ENCODE results near the gene TMEM273. TPM values are rescaled to one million over a fixed set of nuclear protein-coding genes. Genes with fewer than 3 reads are reported as not detected.

Gene TMEM273
- total RNA-seq, 1 experiment from 2014 or later: 0.09 TPM

DNA sequence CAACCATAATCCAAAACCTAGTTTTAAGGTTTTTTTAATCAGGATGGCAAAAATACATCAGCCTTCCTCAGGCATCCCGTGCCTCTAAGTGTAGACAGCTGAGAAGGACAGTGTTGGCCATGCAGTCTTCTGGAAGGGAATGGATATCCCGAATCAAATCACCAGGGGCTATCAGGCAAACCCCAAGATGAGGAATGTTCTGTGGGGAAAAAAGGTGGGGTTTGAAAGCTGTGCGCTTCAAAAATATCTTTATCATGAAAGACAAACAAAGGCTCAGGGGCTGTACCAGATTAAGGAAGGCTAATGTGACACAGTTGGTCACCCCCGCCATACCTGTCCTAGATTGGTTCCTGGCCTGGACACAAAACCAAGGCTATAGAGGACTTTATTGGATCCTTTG lies 5.4 kb downstream of the TMEM273 start:
- Mint-ChIP-seq H3K27ac (no peak overlapping the region), H3K4me3 (no peak overlapping the region), H3K36me3 (no peaks in the 10 kb centered on the region), H3K9me3 (no peaks in the 10 kb centered on the region), H3K27me3 (ENCODE audit: low read depth) (no peaks in the 10 kb centered on the region), H3K4me1 (0 out of 2 replicates have a peak, but pooled peaks cover 4% of the 10 kb centered on the region)
- TF ChIP-seq SMAD4 (CRISPR knock-in tag; IDR thresholded peaks at IDR 0.05) (no peak), MYBL2 (CRISPR knock-in tag; IDR thresholded peaks at IDR 0.05) (no peak), ZNF425 (CRISPR knock-in tag; conservative IDR thresholded peaks at IDR 0.05) (no peak), ZNF121 (CRISPR knock-in tag; IDR thresholded peaks at IDR 0.05) (no peak), PRRX2 (CRISPR knock-in tag; IDR thresholded peaks at IDR 0.05) (no peak), IRF2 (CRISPR knock-in tag; IDR thresholded peaks at IDR 0.05; ENCODE audit: borderline replicate concordance, low read depth) (no peak), CREM (CRISPR knock-in tag; IDR thresholded peaks at IDR 0.05) (no peak), SOX15 (CRISPR knock-in tag; IDR thresholded peaks at IDR 0.05) (no peak)
- TF ChIP-seq, protein P1, sequence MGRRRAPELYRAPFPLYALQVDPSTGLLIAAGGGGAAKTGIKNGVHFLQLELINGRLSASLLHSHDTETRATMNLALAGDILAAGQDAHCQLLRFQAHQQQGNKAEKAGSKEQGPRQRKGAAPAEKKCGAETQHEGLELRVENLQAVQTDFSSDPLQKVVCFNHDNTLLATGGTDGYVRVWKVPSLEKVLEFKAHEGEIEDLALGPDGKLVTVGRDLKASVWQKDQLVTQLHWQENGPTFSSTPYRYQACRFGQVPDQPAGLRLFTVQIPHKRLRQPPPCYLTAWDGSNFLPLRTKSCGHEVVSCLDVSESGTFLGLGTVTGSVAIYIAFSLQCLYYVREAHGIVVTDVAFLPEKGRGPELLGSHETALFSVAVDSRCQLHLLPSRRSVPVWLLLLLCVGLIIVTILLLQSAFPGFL (CRISPR knock-in tag; IDR thresholded peaks at IDR 0.05; ENCODE audit: borderline replicate concordance): no peak
- TF ChIP-seq, protein P2, sequence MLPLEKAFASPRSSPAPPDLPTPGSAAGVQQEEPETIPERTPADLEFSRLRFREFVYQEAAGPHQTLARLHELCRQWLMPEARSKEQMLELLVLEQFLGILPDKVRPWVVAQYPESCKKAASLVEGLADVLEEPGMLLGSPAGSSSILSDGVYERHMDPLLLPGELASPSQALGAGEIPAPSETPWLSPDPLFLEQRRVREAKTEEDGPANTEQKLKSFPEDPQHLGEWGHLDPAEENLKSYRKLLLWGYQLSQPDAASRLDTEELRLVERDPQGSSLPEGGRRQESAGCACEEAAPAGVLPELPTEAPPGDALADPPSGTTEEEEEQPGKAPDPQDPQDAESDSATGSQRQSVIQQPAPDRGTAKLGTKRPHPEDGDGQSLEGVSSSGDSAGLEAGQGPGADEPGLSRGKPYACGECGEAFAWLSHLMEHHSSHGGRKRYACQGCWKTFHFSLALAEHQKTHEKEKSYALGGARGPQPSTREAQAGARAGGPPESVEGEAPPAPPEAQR (CRISPR knock-in tag; IDR thresholded peaks at IDR 0.05): no peak
- TF ChIP-seq, protein P3, sequence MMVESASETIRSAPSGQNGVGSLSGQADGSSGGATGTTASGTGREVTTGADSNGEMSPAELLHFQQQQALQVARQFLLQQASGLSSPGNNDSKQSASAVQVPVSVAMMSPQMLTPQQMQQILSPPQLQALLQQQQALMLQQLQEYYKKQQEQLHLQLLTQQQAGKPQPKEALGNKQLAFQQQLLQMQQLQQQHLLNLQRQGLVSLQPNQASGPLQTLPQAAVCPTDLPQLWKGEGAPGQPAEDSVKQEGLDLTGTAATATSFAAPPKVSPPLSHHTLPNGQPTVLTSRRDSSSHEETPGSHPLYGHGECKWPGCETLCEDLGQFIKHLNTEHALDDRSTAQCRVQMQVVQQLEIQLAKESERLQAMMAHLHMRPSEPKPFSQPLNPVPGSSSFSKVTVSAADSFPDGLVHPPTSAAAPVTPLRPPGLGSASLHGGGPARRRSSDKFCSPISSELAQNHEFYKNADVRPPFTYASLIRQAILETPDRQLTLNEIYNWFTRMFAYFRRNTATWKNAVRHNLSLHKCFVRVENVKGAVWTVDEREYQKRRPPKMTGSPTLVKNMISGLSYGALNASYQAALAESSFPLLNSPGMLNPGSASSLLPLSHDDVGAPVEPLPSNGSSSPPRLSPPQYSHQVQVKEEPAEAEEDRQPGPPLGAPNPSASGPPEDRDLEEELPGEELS (CRISPR knock-in tag; IDR thresholded peaks at IDR 0.05): no peak
- DNase-seq (ENCODE audit: low spot score) (no peak), ATAC-seq (no peak)
- ChIA-PET CTCF (no interaction called here), POLR2A (no interaction called here)

DNA sequence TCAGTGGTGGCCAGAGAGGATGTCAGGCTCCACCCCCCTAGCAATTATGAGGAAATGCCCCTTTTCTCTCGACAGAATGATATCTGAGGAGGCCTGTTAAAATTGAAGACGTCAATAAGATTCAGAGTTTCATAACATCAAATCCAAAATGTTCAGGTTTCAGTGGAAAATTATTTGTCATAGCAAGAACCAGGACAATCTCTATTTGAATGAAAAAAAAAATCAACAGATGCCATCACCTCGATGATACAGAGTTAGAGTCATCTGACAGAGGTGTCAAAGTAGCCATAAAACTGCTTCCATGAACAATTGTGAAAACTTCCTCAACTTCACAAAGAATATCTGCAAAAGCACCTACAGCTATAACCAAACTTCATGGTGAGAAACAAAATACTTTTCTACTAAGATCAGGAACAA lies 7.7 kb downstream of the TMEM273 start:
- no peak overlapping the region for H3K27ac Mint-ChIP-seq
- CTCF ChIA-PET: no interaction called here
- POLR2A ChIA-PET: no interaction called here

More for the DNA sequence above, 7.7 kb downstream of the TMEM273 start:
- Mint-ChIP-seq H3K4me1 (0 out of 2 replicates have a peak, but pooled peaks cover 4% of the 10 kb centered on the region), H3K27me3 (ENCODE audit: low read depth) (no peaks in the 10 kb centered on the region), H3K4me3 (no peak overlapping the region), H3K36me3 (no peaks in the 10 kb centered on the region), H3K9me3 (no peaks in the 10 kb centered on the region)
- DNase-seq (ENCODE audit: low spot score) (no peak), ATAC-seq (no peak)
- TF ChIP-seq SOX15 (CRISPR knock-in tag; IDR thresholded peaks at IDR 0.05) (no peak), IRF1 (CRISPR knock-in tag; IDR thresholded peaks at IDR 0.05) (no peak), CREB1 (CRISPR knock-in tag; IDR thresholded peaks at IDR 0.05) (no peak), ZNF219 (CRISPR knock-in tag; IDR thresholded peaks at IDR 0.05; ENCODE audit: borderline replicate concordance) (no peak)
- TF ChIP-seq, protein P4, sequence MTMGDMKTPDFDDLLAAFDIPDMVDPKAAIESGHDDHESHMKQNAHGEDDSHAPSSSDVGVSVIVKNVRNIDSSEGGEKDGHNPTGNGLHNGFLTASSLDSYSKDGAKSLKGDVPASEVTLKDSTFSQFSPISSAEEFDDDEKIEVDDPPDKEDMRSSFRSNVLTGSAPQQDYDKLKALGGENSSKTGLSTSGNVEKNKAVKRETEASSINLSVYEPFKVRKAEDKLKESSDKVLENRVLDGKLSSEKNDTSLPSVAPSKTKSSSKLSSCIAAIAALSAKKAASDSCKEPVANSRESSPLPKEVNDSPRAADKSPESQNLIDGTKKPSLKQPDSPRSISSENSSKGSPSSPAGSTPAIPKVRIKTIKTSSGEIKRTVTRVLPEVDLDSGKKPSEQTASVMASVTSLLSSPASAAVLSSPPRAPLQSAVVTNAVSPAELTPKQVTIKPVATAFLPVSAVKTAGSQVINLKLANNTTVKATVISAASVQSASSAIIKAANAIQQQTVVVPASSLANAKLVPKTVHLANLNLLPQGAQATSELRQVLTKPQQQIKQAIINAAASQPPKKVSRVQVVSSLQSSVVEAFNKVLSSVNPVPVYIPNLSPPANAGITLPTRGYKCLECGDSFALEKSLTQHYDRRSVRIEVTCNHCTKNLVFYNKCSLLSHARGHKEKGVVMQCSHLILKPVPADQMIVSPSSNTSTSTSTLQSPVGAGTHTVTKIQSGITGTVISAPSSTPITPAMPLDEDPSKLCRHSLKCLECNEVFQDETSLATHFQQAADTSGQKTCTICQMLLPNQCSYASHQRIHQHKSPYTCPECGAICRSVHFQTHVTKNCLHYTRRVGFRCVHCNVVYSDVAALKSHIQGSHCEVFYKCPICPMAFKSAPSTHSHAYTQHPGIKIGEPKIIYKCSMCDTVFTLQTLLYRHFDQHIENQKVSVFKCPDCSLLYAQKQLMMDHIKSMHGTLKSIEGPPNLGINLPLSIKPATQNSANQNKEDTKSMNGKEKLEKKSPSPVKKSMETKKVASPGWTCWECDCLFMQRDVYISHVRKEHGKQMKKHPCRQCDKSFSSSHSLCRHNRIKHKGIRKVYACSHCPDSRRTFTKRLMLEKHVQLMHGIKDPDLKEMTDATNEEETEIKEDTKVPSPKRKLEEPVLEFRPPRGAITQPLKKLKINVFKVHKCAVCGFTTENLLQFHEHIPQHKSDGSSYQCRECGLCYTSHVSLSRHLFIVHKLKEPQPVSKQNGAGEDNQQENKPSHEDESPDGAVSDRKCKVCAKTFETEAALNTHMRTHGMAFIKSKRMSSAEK (CRISPR knock-in tag; IDR thresholded peaks at IDR 0.05; ENCODE audit: borderline replicate concordance): no peak
